Mesenchymal stem cell (in vitro differentiated cells and primary cell): ENCODE measurements around the gene S100B.

Experiments used
- DNase-seq: peaks from one replicate; pipeline ENCODE4 v3.0.0-alpha.2; 2013
- H2AFZ ChIP-seq: one replicate; pipeline ENCODE4 v1.6.1; 2013; ENCODE audit warnings: low read depth, mild to moderate bottlenecking, control low read depth, inconsistent platforms, low read length, moderate library complexity
- H2AK5ac ChIP-seq: 2 replicates; pipeline ENCODE4 v1.6.1; 2013; ENCODE audit warnings: low read length, moderate library complexity, mild to moderate bottlenecking, inconsistent platforms; ENCODE audit not compliant: severe bottlenecking
- H2BK120ac ChIP-seq: one replicate; pipeline ENCODE4 v1.6.1; 2013; ENCODE audit warnings: low read depth, mild to moderate bottlenecking, inconsistent platforms, low read length, moderate library complexity
- H2BK12ac ChIP-seq, 2 experiments: one replicate each; pipeline ENCODE4 v1.6.1; 2013; ENCODE audit warnings: inconsistent platforms in 2 of 2, low read length in 2 of 2, mild to moderate bottlenecking in 2 of 2, moderate library complexity in 2 of 2, control low read depth in 1 of 2
- H2BK15ac ChIP-seq: one replicate; pipeline ENCODE4 v1.6.1; 2013; ENCODE audit warnings: mild to moderate bottlenecking, low read depth, inconsistent platforms; ENCODE audit not compliant: poor library complexity, severe bottlenecking
- H2BK5ac ChIP-seq: 2 replicates; pipeline ENCODE4 v1.6.1; 2013; ENCODE audit warnings: low read depth, mild to moderate bottlenecking, low read length, control low read depth, inconsistent platforms; ENCODE audit not compliant: poor library complexity, severe bottlenecking
- H3K14ac ChIP-seq, 2 experiments: one replicate each; pipeline ENCODE4 v1.6.1; 2013; ENCODE audit warnings: inconsistent platforms in 2 of 2, low read length in 2 of 2, control low read depth in 1 of 2, mild to moderate bottlenecking in 1 of 2, moderate library complexity in 1 of 2
- H3K18ac ChIP-seq, 2 experiments: one replicate each; pipeline ENCODE4 v1.6.1; 2013; ENCODE audit warnings: inconsistent platforms in 2 of 2, low read length in 2 of 2, control low read depth in 1 of 2, low read depth in 1 of 2, mild to moderate bottlenecking in 1 of 2
- H3K23ac ChIP-seq, 2 experiments: one replicate each; pipeline ENCODE4 v1.6.1; 2013; ENCODE audit warnings: inconsistent platforms in 2 of 2, low read length in 2 of 2, mild to moderate bottlenecking in 2 of 2, moderate library complexity in 2 of 2, control low read depth in 1 of 2
- H3K27ac ChIP-seq: 2 replicates; pipeline ENCODE4 v1.5.1; 2013; ENCODE audit warnings: mild to moderate bottlenecking, moderate library complexity, low read length, control low read depth, inconsistent platforms; ENCODE audit not compliant: poor library complexity, severe bottlenecking
- H3K27me3 ChIP-seq, 2 experiments: 2 replicates each; pipeline versions ENCODE4 v1.6.1 to v1.7.0; 2013; ENCODE audit warnings: low read length in 2 of 2, mild to moderate bottlenecking in 2 of 2, moderate library complexity in 2 of 2, control low read depth in 1 of 2, inconsistent platforms in 1 of 2; ENCODE audit not compliant: control insufficient read depth in 1 of 2, insufficient read depth in 1 of 2
- H3K36me3 ChIP-seq, 2 experiments: 2 replicates each; pipeline versions ENCODE4 v1.6.1 to v1.7.0; 2013; ENCODE audit warnings: low read length in 2 of 2, control low read depth in 1 of 2, inconsistent platforms in 1 of 2, low read depth in 1 of 2, mild to moderate bottlenecking in 1 of 2; ENCODE audit not compliant: insufficient read depth in 2 of 2, control insufficient read depth in 1 of 2
- H3K4ac ChIP-seq, 2 experiments: one replicate each; pipeline ENCODE4 v1.6.1; 2013; ENCODE audit warnings: inconsistent platforms in 2 of 2, low read length in 2 of 2, mild to moderate bottlenecking in 2 of 2, moderate library complexity in 2 of 2, control low read depth in 1 of 2, low read depth in 1 of 2
- H3K4me1 ChIP-seq: 2 replicates; pipeline ENCODE4 v1.6.1; 2013; ENCODE audit warnings: low read depth, low read length, control low read depth; ENCODE audit not compliant: control insufficient read depth, insufficient read depth
- H3K4me2 ChIP-seq: 2 replicates; pipeline ENCODE4 v1.6.1; 2013; ENCODE audit warnings: low read length, mild to moderate bottlenecking, inconsistent platforms; ENCODE audit not compliant: poor library complexity, severe bottlenecking
- H3K4me3 ChIP-seq, 2 experiments: 2 replicates each; pipeline versions ENCODE4 v1.5.1 to v1.7.0; 2013; ENCODE audit warnings: low read length in 2 of 2, mild to moderate bottlenecking in 2 of 2, control low read depth in 1 of 2, low read depth in 1 of 2; ENCODE audit not compliant: insufficient read depth in 1 of 2
- H3K79me1 ChIP-seq: replicated peaks from 2 replicates; pipeline ENCODE4 v1.6.1; 2013; ENCODE audit warnings: mild to moderate bottlenecking, control low read depth, low read length, inconsistent platforms; ENCODE audit not compliant: poor library complexity, severe bottlenecking
- H3K9ac ChIP-seq: 2 replicates; pipeline ENCODE4 v1.7.0; 2013; ENCODE audit warnings: mild to moderate bottlenecking, low read length, moderate library complexity
- H3K9me3 ChIP-seq: 2 replicates; pipeline ENCODE4 v1.7.0; 2013; ENCODE audit warnings: mild to moderate bottlenecking, low read length; ENCODE audit not compliant: control insufficient read depth
- H4K8ac ChIP-seq: one replicate; pipeline ENCODE4 v1.6.1; 2013; ENCODE audit warnings: inconsistent platforms, mild to moderate bottlenecking, low read length, moderate library complexity
- H4K91ac ChIP-seq: one replicate; pipeline ENCODE4 v1.6.1; 2013; ENCODE audit warnings: mild to moderate bottlenecking, low read length, inconsistent platforms
- WGBS: methylation state at CpG from one replicate; pipeline ENCODE4 v1.1.7; 2013; ENCODE audit warnings: mixed read lengths; 5-methylcytosine and 5-hydroxymethylcytosine counted together

Gene S100B

GRCh38 chr21:46562472-46562871, 42.4 kb downstream of the S100B start:
- Histone ChIP-seq H3K4me3 (no peak overlapping the region), H4K8ac (no peak overlapping the region)

GRCh38 chr21:46561445-46562090, 43.3 kb downstream of the S100B start:
- peaks cover 85 to 98% of the 10 kb centered on the region in 2 experiments for H3K36me3 ChIP-seq
- H3K18ac ChIP-seq, result no peak overlapping the region
- H2BK5ac ChIP-seq, result no peak overlapping the region
- no peak overlapping the region for H3K27ac ChIP-seq
- H3K9me3 ChIP-seq, result no peaks in the 10 kb centered on the region
- no peak overlapping the region for H3K4me2 ChIP-seq
- no peak overlapping the region for H3K4me3 ChIP-seq
- H2BK12ac ChIP-seq, result no peak overlapping the region
- H2AFZ ChIP-seq, result no peak overlapping the region
- H2AK5ac ChIP-seq, result no peak overlapping the region
- H4K91ac ChIP-seq, result no peak overlapping the region
- DNase-seq, result no peak
- no peak overlapping the region for H4K8ac ChIP-seq
- H2BK120ac ChIP-seq, result no peak overlapping the region
- no peak overlapping the region for H3K9ac ChIP-seq
- no peak overlapping the region for H3K4ac ChIP-seq
- 99% methylated on average over 13 of the region's 19 CpGs for WGBS
- no peak overlapping the region for H2BK15ac ChIP-seq
- H3K23ac ChIP-seq, result no peak overlapping the region
- H3K27me3 ChIP-seq, result no peaks in the 10 kb centered on the region
- H3K14ac ChIP-seq, result no peak overlapping the region
- peaks cover 13% of the 10 kb centered on the region for H3K79me1 ChIP-seq
- H3K4me1 ChIP-seq, result peaks cover 4% of the 10 kb centered on the region

More at GRCh38 chr21:46562472-46562871, 42.4 kb downstream of the S100B start:
- no peak overlapping the region for H3K18ac ChIP-seq
- peaks cover 4% of the 10 kb centered on the region for H3K4me1 ChIP-seq
- H3K9me3 ChIP-seq, result no peaks in the 10 kb centered on the region
- no peak overlapping the region for H3K14ac ChIP-seq
- no peak overlapping the region for H2AK5ac ChIP-seq
- no peak overlapping the region for H2BK5ac ChIP-seq
- H2BK15ac ChIP-seq, result no peak overlapping the region
- no peak overlapping the region for H3K27ac ChIP-seq
- no peaks in the 10 kb centered on the region for H3K27me3 ChIP-seq
- H4K91ac ChIP-seq, result no peak overlapping the region
- H3K23ac ChIP-seq, result no peak overlapping the region
- H2BK120ac ChIP-seq, result no peak overlapping the region
- H3K79me1 ChIP-seq, result peaks cover 11% of the 10 kb centered on the region
- no peak overlapping the region for H2BK12ac ChIP-seq
- WGBS, result 92% methylated on average over 10 of the region's 10 CpGs
- no peak overlapping the region for H2AFZ ChIP-seq
- no peak overlapping the region for H3K4ac ChIP-seq
- no peak overlapping the region for H3K9ac ChIP-seq
- peaks cover 84 to 98% of the 10 kb centered on the region in 2 experiments for H3K36me3 ChIP-seq
- H3K4me2 ChIP-seq, result no peak overlapping the region
- DNase-seq, result no peak

- no peak overlapping the region for H2BK120ac ChIP-seq
- 96% methylated on average over 19 of the region's 19 CpGs for WGBS
- H3K9ac ChIP-seq, result no peak overlapping the region
- peaks cover 11% of the 10 kb centered on the region for H3K79me1 ChIP-seq
- no peak overlapping the region for H2BK15ac ChIP-seq
- H2AFZ ChIP-seq, result no peak overlapping the region
- no peak overlapping the region for H3K4me3 ChIP-seq
- DNase-seq, result no peak
- no peak overlapping the region for H3K23ac ChIP-seq
- H3K18ac ChIP-seq, result no peak overlapping the region
- H3K36me3 ChIP-seq, result peaks cover 79 to 94% of the 10 kb centered on the region in 2 experiments
- H3K4me2 ChIP-seq, result no peak overlapping the region
- no peaks in the 10 kb centered on the region for H3K27me3 ChIP-seq
- no peak overlapping the region for H2BK12ac ChIP-seq
- no peak overlapping the region for H4K91ac ChIP-seq
- no peak overlapping the region for H3K27ac ChIP-seq
- H3K4me1 ChIP-seq, result peaks cover 4% of the 10 kb centered on the region
- no peaks in the 10 kb centered on the region for H3K9me3 ChIP-seq
- H3K14ac ChIP-seq, result no peak overlapping the region
- no peak overlapping the region for H2BK5ac ChIP-seq
- no peak overlapping the region for H2AK5ac ChIP-seq
- no peak overlapping the region for H3K4ac ChIP-seq
- no peak overlapping the region for H4K8ac ChIP-seq
Measured at GRCh38 chr21:46560568-46561444, 44.1 kb downstream of the S100B start.

- no peak overlapping the region for H4K91ac ChIP-seq
- H4K8ac ChIP-seq, result no peak overlapping the region
- no peak overlapping the region for H2BK5ac ChIP-seq
- H2BK120ac ChIP-seq, result no peak overlapping the region
- H2BK15ac ChIP-seq, result no peak overlapping the region
- no peak overlapping the region for H3K14ac ChIP-seq
- DNase-seq, result no peak
- no peak overlapping the region for H3K4ac ChIP-seq
- no peak overlapping the region for H3K9ac ChIP-seq
- no peaks in the 10 kb centered on the region for H3K9me3 ChIP-seq
- H3K4me2 ChIP-seq, result no peak overlapping the region
- no peak overlapping the region for H3K4me3 ChIP-seq
- H3K18ac ChIP-seq, result no peak overlapping the region
- 94% methylated on average over 16 of the region's 16 CpGs for WGBS
- H3K27me3 ChIP-seq, result no peaks in the 10 kb centered on the region
- no peak overlapping the region for H2BK12ac ChIP-seq
- peaks cover 4% of the 10 kb centered on the region for H3K4me1 ChIP-seq
- H2AK5ac ChIP-seq, result no peak overlapping the region
- peaks cover 81 to 93% of the 10 kb centered on the region in 2 experiments for H3K36me3 ChIP-seq
- H2AFZ ChIP-seq, result no peak overlapping the region
- no peak overlapping the region for H3K27ac ChIP-seq
- no peak overlapping the region for H3K23ac ChIP-seq
- peaks cover 11% of the 10 kb centered on the region for H3K79me1 ChIP-seq
Measured at GRCh38 chr21:46559291-46559983, 45.4 kb downstream of the S100B start.
